Neutrophil (primary cell): ENCODE measurements around the gene TLR8.

ENCODE experiments used
- H3K27ac ChIP-seq: fragments of 200-600 bp; sonication (generic); 2 replicates; pipeline ENCODE4 v1.5.1; 2016; ENCODE audit warnings: mild to moderate bottlenecking, moderate library complexity
- H3K27me3 ChIP-seq: fragments of 200-600 bp; sonication (generic); 2 replicates; pipeline ENCODE4 v1.6.0; 2016; ENCODE audit warnings: mild to moderate bottlenecking
- H3K36me3 ChIP-seq: fragments of 200-600 bp; sonication (generic); 2 replicates; pipeline ENCODE4 v1.5.1; 2017
- H3K4me1 ChIP-seq, 2 experiments: fragments of 200-600 bp in 1 of 2; sonication (generic) in 1 of 2; 1 replicate in 1 of 2; 2 replicates in 1 of 2; pipeline versions ENCODE4 v1.5.1 to v1.6.1; 2013 to 2016; ENCODE audit warnings: low read depth in 1 of 2, low read length in 1 of 2, mild to moderate bottlenecking in 1 of 2, moderate library complexity in 1 of 2; ENCODE audit not compliant: control insufficient read depth in 1 of 2, insufficient read depth in 1 of 2
- H3K4me3 ChIP-seq, 2 experiments: fragments of 200-600 bp in 1 of 2; sonication (generic) in 1 of 2; 1 replicate in 1 of 2; 2 replicates in 1 of 2; pipeline ENCODE4 v1.5.1; 2013 to 2016; ENCODE audit warnings: low read depth in 1 of 2, low read length in 1 of 2, mild to moderate bottlenecking in 1 of 2, moderate library complexity in 1 of 2
- H3K9me3 ChIP-seq: fragments of 200-600 bp; sonication (generic); 2 replicates; pipeline ENCODE4 v1.5.1; 2016
- TF ChIP-seq, protein P1 (sequence below): fragments of 200-600 bp; sonication (generic); IDR thresholded peaks from 2 replicates; pipeline ENCODE4 v1.5.1; 2016; ENCODE audit warnings: antibody characterized with exemption

TLR8 gene

DNA sequence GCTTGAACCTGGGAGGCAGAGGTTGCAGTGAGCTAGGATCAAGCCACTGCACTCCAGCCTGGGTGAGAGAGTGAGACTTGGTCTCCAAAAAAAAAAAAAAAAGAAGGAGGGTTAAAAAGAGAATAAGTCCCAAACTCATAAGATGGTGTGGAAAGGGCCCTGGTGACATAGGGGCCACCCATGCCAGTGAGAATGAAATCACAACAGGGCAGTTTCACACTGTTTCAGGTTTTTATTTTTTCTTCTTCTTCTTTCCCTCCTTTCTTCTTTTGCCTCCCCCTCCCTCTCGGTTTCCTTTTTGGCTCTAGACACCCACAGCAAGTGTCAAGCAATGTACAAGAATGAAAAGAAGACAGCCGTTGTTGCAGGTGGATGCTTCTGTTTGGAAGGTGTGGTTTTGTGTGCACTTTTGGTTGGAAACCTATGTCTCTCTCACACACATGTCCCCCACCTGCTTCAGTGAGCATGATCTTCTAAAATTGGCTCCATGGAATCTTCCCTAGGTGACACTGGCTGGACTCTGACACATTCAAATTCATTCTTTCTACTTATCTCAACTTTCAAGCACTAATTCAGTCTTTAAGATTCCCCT lies 14.4 kb upstream of the TLR8 start:
- TF ChIP-seq, protein P1, sequence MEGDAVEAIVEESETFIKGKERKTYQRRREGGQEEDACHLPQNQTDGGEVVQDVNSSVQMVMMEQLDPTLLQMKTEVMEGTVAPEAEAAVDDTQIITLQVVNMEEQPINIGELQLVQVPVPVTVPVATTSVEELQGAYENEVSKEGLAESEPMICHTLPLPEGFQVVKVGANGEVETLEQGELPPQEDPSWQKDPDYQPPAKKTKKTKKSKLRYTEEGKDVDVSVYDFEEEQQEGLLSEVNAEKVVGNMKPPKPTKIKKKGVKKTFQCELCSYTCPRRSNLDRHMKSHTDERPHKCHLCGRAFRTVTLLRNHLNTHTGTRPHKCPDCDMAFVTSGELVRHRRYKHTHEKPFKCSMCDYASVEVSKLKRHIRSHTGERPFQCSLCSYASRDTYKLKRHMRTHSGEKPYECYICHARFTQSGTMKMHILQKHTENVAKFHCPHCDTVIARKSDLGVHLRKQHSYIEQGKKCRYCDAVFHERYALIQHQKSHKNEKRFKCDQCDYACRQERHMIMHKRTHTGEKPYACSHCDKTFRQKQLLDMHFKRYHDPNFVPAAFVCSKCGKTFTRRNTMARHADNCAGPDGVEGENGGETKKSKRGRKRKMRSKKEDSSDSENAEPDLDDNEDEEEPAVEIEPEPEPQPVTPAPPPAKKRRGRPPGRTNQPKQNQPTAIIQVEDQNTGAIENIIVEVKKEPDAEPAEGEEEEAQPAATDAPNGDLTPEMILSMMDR: no peak
- H3K36me3 ChIP-seq: no peaks in the 10 kb centered on the region
- H3K27ac ChIP-seq: peak overlapping the region; percentile 52
- no peak overlapping the region for H3K4me3 ChIP-seq
- no peaks in the 10 kb centered on the region for H3K9me3 ChIP-seq
- peaks cover 63 to 65% of the 10 kb centered on the region in 2 experiments for H3K4me1 ChIP-seq
- H3K27me3 ChIP-seq: no peaks in the 10 kb centered on the region

DNA sequence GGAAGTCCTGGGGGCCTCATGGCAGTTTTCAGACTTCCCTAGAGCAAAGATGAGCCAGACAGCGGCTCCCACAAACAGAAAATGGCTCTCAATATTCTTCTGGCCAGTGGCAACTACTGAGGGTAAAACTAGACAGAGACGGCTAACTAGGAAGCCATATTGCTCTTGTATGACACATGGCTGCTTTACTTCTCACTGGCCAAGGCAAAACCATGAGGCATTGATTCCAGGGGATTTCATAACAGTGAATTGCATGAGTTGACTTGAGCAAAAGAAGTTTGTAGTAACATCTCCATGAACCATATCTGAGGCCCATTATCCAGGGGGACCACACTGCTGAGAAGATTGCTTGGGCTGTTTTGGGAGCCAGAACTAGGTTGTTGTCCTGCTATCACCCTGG lies 13.7 kb upstream of the TLR8 start:
- no peaks in the 10 kb centered on the region for H3K36me3 ChIP-seq
- H3K27ac ChIP-seq: peak overlapping the region; percentile 52
- peaks cover 70 to 72% of the 10 kb centered on the region in 2 experiments for H3K4me1 ChIP-seq
- H3K4me3 ChIP-seq: no peak overlapping the region
- H3K9me3 ChIP-seq: no peaks in the 10 kb centered on the region
- no peaks in the 10 kb centered on the region for H3K27me3 ChIP-seq
- TF ChIP-seq, protein P1: no peak

DNA sequence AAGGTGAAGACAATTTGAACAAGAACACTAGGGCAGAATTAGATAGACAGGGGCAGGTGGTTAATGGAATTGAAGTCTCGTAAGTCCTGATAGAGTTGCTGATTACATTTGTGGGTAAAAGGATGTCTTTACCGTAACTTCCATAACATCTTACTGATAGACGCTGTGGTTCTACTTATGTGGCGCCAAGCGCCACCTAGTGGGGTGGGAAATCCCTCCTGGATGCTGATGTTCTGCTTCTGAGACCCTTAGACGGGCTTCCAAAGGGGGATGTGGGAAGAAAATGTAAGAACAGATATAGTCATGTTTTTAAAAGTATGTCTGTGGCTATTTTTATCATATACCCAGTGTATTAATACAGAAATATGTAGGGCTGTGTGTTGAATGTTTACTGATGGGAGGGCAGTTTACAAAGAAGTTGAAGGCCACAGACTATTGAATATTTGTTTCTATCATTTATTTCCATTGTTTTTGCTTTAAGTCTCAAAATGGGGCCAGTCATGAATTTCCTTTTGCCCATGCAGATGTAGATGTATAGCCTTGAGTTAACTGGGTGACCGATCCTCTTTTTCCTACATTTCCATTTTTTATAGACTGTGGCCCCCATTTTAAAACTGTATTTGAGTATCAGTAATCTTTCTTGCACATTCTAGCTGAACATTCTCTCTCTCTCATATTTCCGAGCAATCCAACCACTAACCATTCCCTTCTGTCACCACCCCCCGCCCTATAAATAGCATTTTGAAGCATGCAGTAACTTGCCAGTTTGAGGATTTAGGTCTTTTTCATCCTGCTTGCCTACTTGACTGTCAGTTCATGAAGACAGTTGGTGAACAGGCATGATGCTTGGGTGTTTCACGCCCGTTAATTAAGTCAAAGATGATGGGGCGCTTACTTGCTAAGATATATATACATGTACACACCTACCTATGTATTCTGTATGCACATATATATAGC lies 12.1 kb upstream of the TLR8 start:
- TF ChIP-seq, protein P1: peak; percentile 54
- Histone ChIP-seq H3K4me3 (no peak overlapping the region), H3K4me1 (peaks cover 71 to 79% of the 10 kb centered on the region in 2 experiments)

DNA sequence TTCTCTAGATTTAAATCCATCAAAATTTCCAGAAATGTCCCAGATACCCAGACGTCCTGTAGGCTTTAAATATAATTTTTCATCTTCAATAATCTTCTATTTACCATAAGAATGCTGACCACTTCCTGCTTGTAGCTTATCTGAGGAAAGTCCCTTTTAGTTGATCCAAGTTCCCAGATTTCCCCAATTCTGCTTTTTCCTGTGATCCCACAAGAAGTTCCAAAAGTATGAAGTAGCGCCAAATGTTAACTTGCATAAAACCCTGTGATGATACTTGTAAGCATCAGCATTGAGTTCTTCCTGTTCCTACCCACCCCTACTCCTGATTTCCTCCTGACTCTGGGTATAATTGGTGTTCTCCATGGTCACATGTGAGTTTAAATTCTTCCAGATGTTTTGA lies 10.6 kb upstream of the TLR8 start:
- Histone ChIP-seq H3K9me3 (no peaks in the 10 kb centered on the region), H3K36me3 (no peaks in the 10 kb centered on the region), H3K27ac (peak overlapping the region; percentile 50), H3K4me3 (no peak overlapping the region), H3K4me1 (peaks cover 59 to 70% of the 10 kb centered on the region in 2 experiments), H3K27me3 (no peaks in the 10 kb centered on the region)
- TF ChIP-seq, protein P1: no peak

More for the DNA sequence above, 12.1 kb upstream of the TLR8 start:
- Histone ChIP-seq H3K36me3 (no peaks in the 10 kb centered on the region), H3K27me3 (no peaks in the 10 kb centered on the region), H3K27ac (peak overlapping the region; percentile 52), H3K9me3 (no peaks in the 10 kb centered on the region)

DNA sequence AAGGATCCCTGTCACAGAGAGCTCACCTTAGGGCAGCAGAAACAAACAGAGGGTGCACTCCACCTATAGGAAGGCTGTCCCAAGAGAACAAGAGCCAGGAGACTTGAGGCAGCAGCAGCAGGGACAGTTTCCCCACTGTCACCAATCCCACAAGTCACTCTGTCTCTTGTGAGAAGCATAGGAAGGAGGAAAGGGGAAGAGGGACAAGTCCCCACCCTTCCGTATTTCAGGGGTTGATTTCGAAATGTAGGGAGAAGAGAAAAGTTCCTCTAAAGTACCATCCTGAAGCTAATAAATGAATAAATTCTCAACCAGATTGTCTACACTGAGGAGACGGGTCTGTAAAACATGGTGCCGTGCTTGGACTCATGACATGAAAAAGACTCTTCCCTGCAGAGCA lies 9.5 kb upstream of the TLR8 start:
- Histone ChIP-seq H3K36me3 (no peaks in the 10 kb centered on the region), H3K9me3 (no peaks in the 10 kb centered on the region), H3K27ac (peak overlapping the region; percentile 71), H3K27me3 (no peaks in the 10 kb centered on the region), H3K4me1 (peaks cover 59 to 70% of the 10 kb centered on the region in 2 experiments), H3K4me3 (peak overlapping the region; percentile 30 to 43)
- TF ChIP-seq, protein P1: no peak
